SK-N-SH treated with all-trans-retinoic acid at 6 μM for 48 hours (cell line): ENCODE data around the gene NAA15.

Experiments used
- CREB5 ChIP-seq: fragments of 250-450 bp; sonication (Bioruptor Pico); IDR thresholded peaks from 2 replicates; pipeline ENCODE4 v1.5.1; 2020; ENCODE audit warnings: low read depth, mild to moderate bottlenecking, moderate library complexity
- CSDC2 ChIP-seq: fragments of 250-450 bp; sonication (Bioruptor Pico); IDR thresholded peaks from 2 replicates; pipeline ENCODE4 v1.5.0; 2020; ENCODE audit warnings: mild to moderate bottlenecking, moderate library complexity
- CSRNP3 ChIP-seq: fragments of 250-450 bp; sonication (Bioruptor Pico); IDR thresholded peaks from 2 replicates; pipeline ENCODE4 v1.5.1; 2021; ENCODE audit warnings: mild to moderate bottlenecking, moderate library complexity
- PATZ1 ChIP-seq: fragments of 250-450 bp; sonication (Bioruptor Pico); IDR thresholded peaks from 2 replicates; pipeline ENCODE4 v1.8.0; 2020; ENCODE audit warnings: mild to moderate bottlenecking, moderate library complexity, borderline replicate concordance
- RARB ChIP-seq: fragments of 250-450 bp; sonication (Bioruptor Pico); IDR thresholded peaks from 2 replicates; pipeline ENCODE4 v1.8.0; 2021; ENCODE audit warnings: mild to moderate bottlenecking, moderate library complexity
- TCF4 ChIP-seq: fragments of 250-450 bp; sonication (Bioruptor Pico); IDR thresholded peaks from 2 replicates; pipeline ENCODE4 v1.8.0; 2021; ENCODE audit warnings: mild to moderate bottlenecking, moderate library complexity, borderline replicate concordance
- ZC3H10 ChIP-seq: fragments of 250-450 bp; sonication (Bioruptor Pico); IDR thresholded peaks from 2 replicates; pipeline ENCODE4 v1.5.1; 2021; ENCODE audit warnings: mild to moderate bottlenecking, moderate library complexity

DNA sequence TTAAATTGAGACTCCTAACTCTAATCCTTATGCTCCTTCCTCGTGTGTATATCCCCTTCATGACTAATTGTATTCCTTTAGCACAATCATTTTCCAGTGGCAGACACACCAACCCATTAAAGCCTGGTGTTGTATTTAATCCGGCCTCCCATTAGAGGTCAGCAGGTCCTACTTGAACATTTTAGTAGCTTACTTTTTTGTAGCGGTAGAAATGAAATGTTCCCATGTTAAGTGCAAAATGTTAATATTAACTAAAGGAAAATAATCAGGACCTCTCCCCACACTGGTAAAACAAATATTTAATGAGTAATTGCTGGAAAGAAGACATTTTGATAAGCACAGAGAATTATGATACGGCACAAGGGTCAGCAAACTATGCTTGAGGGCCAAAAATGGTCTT lies 156.0 kb downstream of the NAA15 start:
- TF ChIP-seq PATZ1, result no peak
- no peak for TF ChIP-seq RARB
- TF ChIP-seq CSDC2, result no peak
- TF ChIP-seq TCF4, result no peak
- TF ChIP-seq ZC3H10 (CRISPR knock-in tag), result no peak
- TF ChIP-seq CREB5 (CRISPR knock-in tag), result no peak
- TF ChIP-seq CSRNP3 (CRISPR knock-in tag), result no peak
